GM18520 (cell line): ENCODE measurements around the gene WSB1.

Experiments used
- ATAC-seq: cut with Tn5 transposase; IDR thresholded peaks from one replicate; pipeline ENCODE4 v1.9.1; 2021; ENCODE audit not compliant: unreplicated experiment

The WSB1 gene

GRCh38 chr17:27333410-27333980 lies 39.6 kb downstream of the WSB1 start:
- ATAC-seq, result no peak

DNA sequence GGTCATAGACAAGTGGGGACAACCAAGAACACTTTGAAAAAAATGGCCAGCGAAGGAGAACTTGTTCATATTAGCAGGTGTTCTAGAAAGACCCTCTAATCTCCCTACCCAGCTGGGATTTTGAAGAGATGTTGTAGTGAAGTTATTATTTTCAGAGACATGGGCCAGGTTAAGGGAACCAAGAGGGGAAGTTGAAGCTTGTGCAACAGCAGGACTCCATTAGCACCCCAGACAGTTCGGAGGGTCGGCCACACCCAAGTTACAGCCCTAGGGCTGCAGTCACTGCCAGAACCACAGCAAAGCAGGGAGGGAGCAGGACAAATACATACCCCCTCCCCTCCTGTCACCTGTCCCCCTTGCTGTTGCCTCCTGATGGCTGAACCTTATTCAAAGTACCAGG lies 42.3 kb downstream of the WSB1 start:
- ATAC-seq, result no peak

DNA sequence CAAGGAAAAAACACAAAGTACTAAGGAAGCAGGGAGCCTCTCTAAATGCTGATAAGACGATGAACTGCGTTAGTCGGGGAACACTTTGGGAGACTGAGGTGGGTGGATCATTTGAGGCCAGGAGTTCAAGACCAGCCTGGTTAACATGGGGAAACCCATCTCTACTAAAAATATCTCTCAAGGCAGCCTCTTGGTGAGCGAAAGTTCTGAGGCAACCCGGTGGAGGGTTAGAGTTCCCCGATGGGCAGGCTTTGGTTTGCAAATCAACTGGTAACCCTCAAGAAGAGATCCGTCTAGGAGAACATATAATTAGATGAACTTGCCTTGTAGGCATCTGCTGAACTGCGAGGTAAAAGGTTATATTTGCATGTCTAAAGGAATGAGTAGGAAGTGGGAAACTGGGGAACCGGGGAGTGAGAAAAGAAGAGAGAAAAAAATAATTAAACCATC lies 44.6 kb downstream of the WSB1 start:
- ATAC-seq, result peak; percentile 62

DNA sequence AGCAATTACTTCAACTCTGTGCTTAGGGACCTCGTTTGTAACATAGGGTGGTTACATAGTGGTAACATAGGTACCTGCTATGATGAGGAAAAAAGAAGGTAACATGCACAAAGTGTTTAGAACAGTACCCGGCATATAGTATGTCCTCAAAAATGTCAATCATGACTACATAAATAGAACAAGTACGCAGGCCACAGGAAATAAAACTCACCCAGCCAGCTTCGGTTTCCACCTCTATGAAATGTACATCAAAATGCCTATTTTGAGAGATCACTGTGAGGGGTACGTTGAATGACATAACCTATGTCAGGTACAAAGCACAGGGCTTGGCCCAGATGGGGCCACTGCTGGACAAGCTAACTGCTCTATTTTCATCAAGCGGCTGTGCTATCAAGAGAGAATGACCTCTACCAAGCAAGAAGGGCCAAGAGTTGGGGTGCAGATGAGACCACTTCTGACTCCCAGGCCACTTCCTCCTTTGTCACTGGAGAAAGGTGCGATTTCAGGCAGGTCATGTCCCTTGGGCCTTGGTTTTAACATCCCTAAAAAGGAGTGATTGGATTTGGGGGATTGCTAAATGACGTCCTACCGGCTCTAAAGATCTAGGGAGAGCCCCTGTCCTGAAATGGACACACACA lies 45.4 kb downstream of the WSB1 start:
- ATAC-seq, result peak; percentile 29

DNA sequence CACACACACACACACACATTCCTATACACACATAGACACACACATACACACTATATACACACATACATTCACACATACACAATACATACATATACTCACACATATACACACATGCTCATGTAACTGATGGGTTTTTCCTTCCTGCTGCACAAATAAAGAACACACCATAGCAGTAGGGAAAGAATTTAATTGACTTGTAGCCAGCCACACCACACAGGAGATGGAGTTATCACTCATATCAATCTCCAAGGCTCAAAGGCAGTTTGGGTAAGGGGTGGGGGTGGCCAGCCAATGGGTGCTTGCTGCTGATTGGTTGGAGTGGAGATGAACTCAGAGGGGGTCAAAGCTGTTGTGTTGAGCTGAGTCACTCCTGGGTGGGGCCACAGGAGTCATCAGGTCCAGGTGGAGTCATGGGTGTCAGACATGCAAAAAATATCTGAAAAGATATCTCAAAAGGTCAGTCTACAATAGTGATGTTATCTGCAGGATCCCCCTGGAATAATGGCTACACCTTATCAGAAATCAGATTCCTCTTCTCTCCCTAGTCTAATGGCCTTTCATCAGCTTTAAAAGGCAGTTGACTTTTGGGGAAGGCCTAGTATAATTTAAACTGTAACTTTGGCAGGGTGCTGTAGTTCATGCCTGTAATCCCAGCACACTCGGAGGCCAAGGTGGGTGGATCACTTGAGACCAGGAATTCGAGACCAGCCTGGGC lies 46.1 kb downstream of the WSB1 start:
- no peak for ATAC-seq

- no peak for ATAC-seq
Measured at GRCh38 chr17:27340575-27340974, 46.7 kb downstream of the WSB1 start.

DNA sequence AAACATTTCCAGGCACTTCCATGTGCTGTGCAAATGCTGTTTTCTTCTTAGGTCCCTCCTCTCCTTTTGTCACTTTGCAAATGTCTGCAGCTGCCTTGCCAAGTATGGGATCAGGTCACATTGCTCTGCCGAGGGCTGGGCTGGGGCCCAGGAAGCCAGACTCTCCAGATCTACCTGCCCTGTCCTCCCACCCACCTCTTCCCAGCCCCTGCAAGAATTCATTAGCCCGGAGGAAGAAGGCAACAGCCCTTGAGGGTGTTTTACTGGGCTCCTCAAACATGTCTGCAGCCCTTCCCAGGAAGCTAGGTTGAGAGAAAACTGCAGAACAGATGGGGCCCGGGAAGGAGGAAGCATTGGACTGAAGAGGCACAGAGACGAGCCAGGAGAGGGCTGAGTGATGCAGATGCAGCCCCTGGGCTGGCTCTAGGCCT lies 47.1 kb downstream of the WSB1 start:
- no peak for ATAC-seq

DNA sequence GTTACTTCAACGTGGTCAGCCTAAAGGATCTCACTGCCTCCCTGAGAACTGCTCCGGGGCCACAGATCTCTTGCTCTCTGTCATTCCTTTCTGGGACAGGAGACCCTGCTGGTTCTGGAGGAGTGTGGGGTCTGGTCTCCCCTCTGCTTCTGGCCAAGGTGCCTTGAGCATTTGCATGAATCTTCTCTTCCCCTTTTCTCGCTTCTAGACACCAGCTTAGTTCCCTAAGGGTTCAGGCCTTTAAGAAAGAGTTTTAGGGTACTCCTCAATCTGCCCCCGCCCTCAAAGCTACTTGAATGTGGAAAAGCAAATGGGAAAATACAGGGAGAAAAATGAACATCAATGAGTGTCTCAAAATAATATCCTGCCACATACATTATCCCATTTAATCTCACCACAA lies 48.1 kb downstream of the WSB1 start:
- ATAC-seq, result no peak

GRCh38 chr17:27343294-27343693 lies 49.4 kb downstream of the WSB1 start:
- ATAC-seq, result no peak

- ATAC-seq, result no peak
Measured at GRCh38 chr17:27343977-27344607, 50.2 kb downstream of the WSB1 start.

DNA sequence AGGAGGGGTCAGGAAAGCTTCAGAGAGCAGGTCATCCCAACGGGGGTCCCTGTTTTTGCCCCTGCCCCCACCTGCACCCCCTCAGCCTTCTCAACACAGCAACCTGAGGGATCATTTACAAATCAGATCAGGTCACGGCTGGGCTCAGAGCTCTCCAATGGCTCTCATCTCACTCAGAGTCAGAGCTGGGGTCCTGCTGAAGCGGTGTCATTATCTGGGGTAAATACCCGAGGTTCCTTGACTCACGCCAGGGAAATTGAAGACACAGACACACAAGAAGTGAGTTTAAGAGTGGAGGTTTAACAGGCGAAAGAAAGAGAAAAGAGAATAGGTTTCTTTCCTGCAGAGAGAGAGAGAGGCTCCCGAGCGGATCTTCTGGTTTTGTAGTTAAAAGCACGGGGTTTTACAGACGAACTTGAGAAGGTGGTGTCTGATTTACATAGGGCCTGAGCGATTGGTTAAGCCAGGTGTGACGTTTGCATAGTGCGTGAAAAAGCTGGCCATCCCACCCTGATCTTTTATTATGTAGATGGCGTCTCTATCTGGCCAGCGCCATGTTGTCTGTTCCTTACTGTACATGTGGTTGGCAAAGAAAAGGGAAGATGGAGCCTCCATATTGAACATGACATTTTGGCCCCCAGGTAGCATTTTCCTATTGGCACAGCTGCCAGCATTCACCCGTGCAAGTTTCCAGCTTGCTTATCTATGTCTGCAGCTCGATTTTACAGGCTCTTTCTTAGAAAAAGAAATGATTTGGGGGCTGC lies 51.4 kb downstream of the WSB1 start:
- ATAC-seq, result no peak

DNA sequence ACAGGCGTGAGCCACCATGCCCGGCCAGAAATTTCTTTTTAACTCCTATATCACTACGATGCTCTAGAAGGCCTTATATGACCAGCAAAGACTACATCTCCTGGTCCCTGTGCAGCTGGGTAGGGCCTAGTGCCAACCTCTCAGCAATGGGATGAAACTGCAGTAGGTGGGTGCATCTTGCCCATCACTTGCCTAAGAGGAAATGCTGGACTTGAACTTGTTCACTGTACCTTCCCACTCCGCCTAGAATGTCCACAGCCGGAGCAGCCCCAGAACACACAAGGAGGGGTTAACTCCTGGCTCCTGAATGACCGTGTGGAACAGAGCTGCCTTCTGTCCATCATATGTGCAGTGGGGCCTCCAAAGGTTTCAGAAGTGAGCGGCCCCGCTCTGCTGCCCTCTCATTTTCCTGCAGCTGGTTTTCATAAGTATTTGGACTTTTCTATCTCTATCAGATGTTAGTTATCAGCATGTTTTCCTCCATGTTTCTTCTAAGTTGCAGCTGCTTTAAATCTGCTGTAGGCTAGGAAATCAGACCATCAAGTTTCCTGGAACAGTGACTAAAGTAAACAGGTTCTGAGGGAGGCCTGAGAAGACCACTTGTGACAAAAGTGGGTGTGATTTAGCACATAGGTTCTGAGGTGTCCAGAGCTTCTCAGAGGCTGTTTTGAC lies 52.5 kb downstream of the WSB1 start:
- ATAC-seq, result no peak

- no peak for ATAC-seq
Measured at GRCh38 chr17:27348196-27348595, 54.3 kb downstream of the WSB1 start.

- no peak for ATAC-seq
Measured at GRCh38 chr17:27349540-27350021, 55.7 kb downstream of the WSB1 start.

- no peak for ATAC-seq
Measured at GRCh38 chr17:27351759-27352158, 57.8 kb downstream of the WSB1 start.

DNA sequence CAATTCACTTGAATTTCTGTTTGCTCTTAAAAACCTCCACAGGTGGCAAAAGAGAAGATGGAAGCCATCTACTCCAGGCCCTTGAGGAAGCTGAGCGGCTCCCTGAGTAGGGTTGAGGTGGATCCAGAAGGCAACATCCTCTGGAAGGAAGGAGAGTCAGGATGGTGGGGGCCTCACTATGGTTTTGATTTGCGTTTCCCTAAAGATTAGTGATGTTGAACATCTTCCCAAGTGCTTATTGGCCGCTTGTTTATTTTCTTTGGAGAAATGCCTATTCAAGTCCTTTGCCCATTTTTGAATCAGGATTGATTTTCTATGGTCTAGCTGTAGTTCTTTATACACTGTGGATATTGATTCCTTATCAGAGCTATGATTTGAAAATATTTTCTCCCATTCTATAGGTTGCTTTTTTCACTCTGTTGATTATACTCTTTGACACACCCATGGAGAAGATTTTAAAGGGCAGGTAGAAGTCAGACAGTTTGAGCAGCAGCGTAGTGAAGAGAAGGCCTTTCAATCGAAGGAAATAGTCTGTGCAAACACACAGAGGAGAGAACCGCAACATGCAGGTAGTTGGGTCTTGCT lies 58.6 kb downstream of the WSB1 start:
- no peak for ATAC-seq

- ATAC-seq, result no peak
Measured at GRCh38 chr17:27353033-27353460, 59.1 kb downstream of the WSB1 start.

DNA sequence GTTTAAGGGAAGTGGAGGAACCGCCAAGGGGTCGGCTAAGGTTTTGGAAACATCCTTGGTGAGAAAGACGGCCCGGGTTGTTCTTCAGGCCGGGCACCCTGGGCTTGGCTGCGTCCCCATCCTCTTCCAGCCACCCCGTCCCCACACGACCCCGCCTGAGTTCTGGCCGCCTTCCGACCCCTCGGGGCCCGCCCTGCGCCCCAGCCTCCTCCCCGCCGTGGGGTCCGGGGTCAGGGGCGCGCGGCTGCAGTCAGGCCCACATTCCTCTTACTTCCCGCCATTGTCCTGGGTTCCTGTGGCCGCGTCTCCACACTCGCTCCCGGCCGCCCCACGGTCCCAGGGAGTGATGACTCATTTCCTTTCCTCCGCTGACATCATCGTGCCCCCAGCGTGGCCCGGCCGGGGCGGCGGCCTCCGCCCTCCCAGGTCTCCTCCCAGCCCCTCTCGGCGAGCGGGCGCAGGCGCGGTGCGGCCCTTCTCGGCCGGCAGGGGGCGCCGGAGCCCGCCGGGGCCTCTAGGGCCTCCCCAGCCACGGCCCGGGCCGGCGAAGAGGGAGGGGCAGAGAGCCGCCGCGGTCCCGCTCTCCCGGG lies 59.6 kb downstream of the WSB1 start:
- peak; percentile 73 for ATAC-seq

GRCh38 chr17:27354051-27354490 lies 60.2 kb downstream of the WSB1 start:
- ATAC-seq, result no peak
